ELF-1 (cell line): ENCODE data around the gene XRCC1.
"Not testable (repeated sequence)": the region's sequence is repeated elsewhere in the genome, so short reads cannot be mapped to it uniquely, and the experiment has no call there.

ENCODE experiments used
- DNase-seq: peaks from one replicate; pipeline ENCODE4 v3.0.0-alpha.2; 2016; ENCODE audit warnings: low read depth, low spot score

The XRCC1 gene

DNA sequence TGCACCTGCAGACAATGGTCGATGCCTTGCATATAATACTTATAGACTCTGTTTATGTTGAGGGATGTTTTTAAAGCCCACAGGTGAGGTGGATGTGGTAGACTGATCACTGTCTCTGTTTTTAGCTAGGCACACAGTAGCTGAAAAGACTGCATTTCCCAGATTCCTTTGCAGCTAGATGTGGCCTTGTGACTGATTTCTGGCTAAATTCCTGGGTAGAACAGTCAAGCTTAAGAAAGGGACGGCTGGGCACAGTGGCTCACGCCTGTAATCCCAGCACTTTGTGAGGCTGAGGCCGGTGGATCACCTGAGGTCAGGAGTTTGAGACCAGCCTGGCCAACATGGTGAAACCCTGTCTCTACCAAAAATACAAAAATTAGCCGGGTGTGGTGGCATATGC, 25.0 kb upstream of the XRCC1 start:
- not testable (repeated sequence) for DNase-seq

- DNase-seq: no peak
Observed at GRCh38 chr19:43599635-43600295, 24.4 kb upstream of the XRCC1 start.

GRCh38 chr19:43598445-43599240, 23.3 kb upstream of the XRCC1 start:
- no peak for DNase-seq

GRCh38 chr19:43597876-43598275, 22.5 kb upstream of the XRCC1 start:
- no peak for DNase-seq

- DNase-seq: no peak
Observed at GRCh38 chr19:43596842-43597461, 21.6 kb upstream of the XRCC1 start.

GRCh38 chr19:43595999-43596841, 20.9 kb upstream of the XRCC1 start, which contains the start of the genes IRGQ and ZNF576:
IRGQ (minus strand) TSS chr19:43596134; CDS start chr19:43595338, 796 bp downstream.
ZNF576 (plus strand) TSS chr19:43596595; CDS start chr19:43597109, 514 bp downstream.
- peak; percentile 100 for DNase-seq

DNA sequence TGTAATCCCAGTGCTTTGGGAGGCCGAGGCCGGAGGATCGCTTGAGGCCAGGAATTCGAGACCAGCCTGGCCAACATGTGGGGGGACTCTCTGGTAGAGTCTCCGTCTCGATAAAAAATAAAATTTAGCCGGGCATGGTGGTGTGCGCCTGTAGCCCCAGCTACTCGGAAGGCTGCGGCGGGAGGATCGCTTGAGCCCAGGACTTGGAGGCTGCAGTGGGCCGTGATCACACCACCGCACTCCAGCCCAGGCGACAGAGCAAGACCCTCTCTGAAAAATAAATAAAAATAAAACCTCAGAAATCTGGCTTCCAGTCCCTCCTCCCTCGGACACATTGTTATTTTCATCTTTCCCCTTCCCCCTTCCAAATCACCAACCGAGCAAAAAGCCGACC, 20.3 kb upstream of the XRCC1 start:
- no peak for DNase-seq

GRCh38 chr19:43594710-43595604, 19.6 kb upstream of the XRCC1 start:
- DNase-seq: peak; percentile 91

GRCh38 chr19:43594081-43594697, 18.9 kb upstream of the XRCC1 start:
- no peak for DNase-seq

DNA sequence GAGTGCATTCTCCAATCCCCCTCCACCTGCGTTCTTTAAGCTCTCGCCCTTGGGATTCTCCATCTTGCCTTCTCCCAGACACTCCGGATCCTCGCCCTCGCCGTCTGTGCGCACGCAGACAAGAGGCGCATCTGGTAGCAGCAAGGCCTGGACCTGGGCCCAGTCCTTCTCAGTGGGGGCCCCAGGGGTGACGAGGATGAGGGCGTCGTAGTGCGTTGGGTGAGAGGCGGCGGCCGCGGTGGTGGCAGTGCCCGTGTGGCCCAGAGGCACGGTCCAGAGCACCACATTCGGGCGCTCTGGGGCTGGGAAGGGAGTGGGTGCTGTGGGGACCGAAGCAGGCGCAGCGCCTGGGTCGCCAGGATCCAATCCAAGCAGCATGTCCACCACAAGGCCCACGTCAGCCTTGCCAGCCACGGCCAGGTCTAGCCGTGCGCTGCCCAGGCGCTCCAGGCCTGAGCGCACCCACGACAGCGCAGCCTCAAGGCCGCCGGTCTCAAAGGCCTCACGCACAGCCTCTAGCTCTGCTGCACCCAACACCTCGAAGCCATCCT, 17.5 kb upstream of the XRCC1 start:
- DNase-seq: no peak

- DNase-seq: no peak
Observed at GRCh38 chr19:43591904-43592772, 16.8 kb upstream of the XRCC1 start.

DNA sequence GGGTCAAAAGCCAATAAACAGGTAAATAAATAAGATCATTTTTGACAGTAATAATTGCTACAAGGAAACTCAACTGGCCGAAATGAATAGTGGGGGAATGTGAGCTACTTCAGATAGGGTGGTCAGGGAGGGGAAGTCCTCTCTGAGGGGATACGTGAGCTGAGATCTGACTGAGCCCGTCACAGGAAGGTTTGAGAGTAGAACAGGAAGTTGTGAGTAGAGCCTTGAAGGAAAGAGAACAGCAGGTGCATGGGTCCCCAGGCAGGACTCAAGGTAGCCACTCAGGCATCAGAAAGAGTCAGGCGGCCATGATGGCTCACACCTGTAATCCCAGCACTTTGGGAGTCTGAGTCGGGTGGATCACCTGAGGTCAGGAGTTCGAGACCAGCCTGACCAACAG, 14.4 kb upstream of the XRCC1 start:
- DNase-seq: no peak

DNA sequence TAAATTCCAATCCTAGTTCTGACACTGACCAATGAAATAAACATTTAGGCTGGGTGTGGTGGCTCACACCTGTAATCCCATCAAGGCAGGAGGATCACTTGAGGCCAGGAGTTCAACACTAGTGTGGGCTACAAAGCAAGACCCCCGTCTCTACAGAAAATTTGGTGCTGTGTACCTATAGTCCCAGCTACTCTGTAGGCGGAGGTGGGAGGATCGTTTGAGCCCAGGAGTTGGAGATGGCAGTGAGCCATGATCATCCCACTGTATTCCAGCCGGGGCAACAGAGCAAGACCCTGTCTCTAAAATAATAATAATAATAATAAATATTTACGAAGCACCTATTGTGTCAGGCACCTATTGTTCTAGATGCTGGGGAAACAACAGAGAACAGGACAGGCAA, 13.9 kb upstream of the XRCC1 start:
- no peak for DNase-seq

GRCh38 chr19:43587029-43587428, 11.7 kb upstream of the XRCC1 start:
- DNase-seq: not testable (repeated sequence)

DNA sequence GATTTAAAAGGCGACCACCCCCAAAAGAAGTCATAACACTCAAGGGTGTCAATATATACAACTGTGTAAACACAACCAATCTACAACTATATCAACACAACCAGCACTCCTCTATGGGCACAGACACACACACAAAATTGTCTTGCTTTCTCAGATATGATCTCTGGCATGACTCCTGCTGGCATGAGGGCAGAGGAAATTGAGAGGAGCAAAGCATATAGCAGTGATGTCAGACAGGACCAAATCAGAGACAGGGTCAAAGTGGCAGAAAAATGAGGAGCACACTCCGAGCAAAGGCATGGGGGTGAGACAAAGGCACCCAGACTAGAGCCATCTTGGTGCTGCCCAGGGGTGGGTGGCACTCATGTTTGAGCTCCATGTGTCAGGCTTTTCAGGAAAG, 11.0 kb upstream of the XRCC1 start:
- no peak for DNase-seq

DNA sequence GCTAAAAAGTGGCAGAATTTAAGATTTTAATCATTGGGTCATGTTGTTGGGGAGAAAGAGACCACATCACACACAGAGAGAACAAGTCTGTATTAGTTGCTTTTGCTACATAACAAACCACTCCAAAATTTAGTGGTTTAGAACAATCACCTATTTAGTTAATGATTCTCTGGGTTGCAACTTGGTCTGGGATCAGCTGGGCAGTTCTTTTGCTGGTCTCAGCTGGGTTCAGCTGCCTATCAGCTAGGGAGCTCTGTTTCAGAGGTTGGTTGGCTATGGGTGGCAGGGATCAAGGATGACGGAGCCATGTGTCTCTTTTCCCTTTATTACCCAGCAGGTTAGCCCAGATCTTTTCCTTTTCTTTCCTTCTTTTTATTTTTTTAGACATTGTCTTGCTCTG, 9.2 kb upstream of the XRCC1 start:
- no peak for DNase-seq

GRCh38 chr19:43582495-43582894, 7.2 kb upstream of the XRCC1 start:
- DNase-seq: no peak

- no peak for DNase-seq
Observed at GRCh38 chr19:43581467-43581866, 6.1 kb upstream of the XRCC1 start.

DNA sequence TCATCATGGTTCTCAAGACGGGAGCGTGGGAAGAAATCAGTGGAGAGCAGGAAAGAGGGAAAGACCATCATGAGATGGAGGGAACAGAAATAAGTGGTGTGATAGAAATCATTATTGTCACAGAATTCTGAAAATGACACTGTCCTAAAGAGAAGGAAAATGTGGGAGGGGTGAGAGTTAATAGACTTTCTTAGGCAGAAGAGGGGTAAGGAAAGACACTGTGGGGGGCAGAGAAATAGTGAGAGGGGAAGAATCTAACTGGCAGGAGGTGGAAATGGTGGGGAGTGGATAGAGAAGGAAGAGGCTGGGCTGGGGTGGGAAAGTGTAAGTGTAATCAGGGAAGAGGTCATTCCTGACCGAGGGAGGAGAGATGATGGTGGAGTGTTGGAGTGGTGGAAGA, 3.5 kb upstream of the XRCC1 start:
- no peak for DNase-seq
